A549 (cell line): ENCODE data around the gene TUBGCP5.

ENCODE experiments used
- BHLHE40 ChIP-seq: IDR thresholded peaks from 2 replicates; pipeline ENCODE4 v1.6.1; 2012; ENCODE audit warnings: low read depth, low read length, inconsistent platforms
- CHD2 ChIP-seq: fragments of 150-350 bp; IDR thresholded peaks from 2 replicates; pipeline ENCODE4 v1.6.1; 2014; ENCODE audit warnings: low read length; ENCODE audit not compliant: partially characterized antibody
- JUN ChIP-seq, 2 experiments: fragments of >200 bp; sonication (Bioruptor Twin); formaldehyde crosslinking; IDR thresholded peaks; 2 replicates in 1 of 2; 3 replicates in 1 of 2; pipeline ENCODE4 v1.6.1; 2016 to 2017
- MAX ChIP-seq: IDR thresholded peaks from 2 replicates; pipeline ENCODE4 v1.6.1; 2012
- MAZ ChIP-seq: fragments of 150-350 bp; IDR thresholded peaks from 2 replicates; pipeline ENCODE4 v1.6.1; 2014; ENCODE audit warnings: antibody characterized with exemption, low read depth, low read length, borderline replicate concordance
- MYC ChIP-seq: IDR thresholded peaks from 2 replicates; pipeline ENCODE4 v1.6.1; 2012; ENCODE audit warnings: mild to moderate bottlenecking, inconsistent platforms, low read length, improper control_type of control experiment, borderline replicate concordance
- POLR2A ChIP-seq: IDR thresholded peaks from 2 replicates; pipeline ENCODE4 v1.6.1; 2012; ENCODE audit warnings: mild to moderate bottlenecking, low read length
- RAD21 ChIP-seq, 2 experiments: fragments of >200 bp in 1 of 2; sonication (Bioruptor Twin) in 1 of 2; formaldehyde crosslinking in 1 of 2; IDR thresholded peaks in 1 of 2; conservative IDR thresholded peaks in 1 of 2; 2 replicates in 1 of 2; 3 replicates in 1 of 2; pipeline ENCODE4 v1.6.1; 2012 to 2018; ENCODE audit warnings: inconsistent platforms in 1 of 2
- RCOR1 ChIP-seq: fragments of 150-350 bp; IDR thresholded peaks from 2 replicates; pipeline ENCODE4 v1.6.1; 2014; ENCODE audit warnings: antibody characterized with exemption, low read length, low read depth
- RFX5 ChIP-seq: fragments of 450-650 bp; IDR thresholded peaks from 2 replicates; pipeline ENCODE4 v1.7.1; 2014; ENCODE audit warnings: antibody characterized with exemption, mild to moderate bottlenecking, moderate library complexity
- SREBF2 ChIP-seq: fragments of 450-650 bp; IDR thresholded peaks from 2 replicates; pipeline ENCODE4 v1.6.1; 2014; ENCODE audit warnings: mild to moderate bottlenecking, moderate library complexity
- USF2 ChIP-seq: fragments of 450-650 bp; IDR thresholded peaks from 2 replicates; pipeline ENCODE4 v1.6.1; 2014; ENCODE audit warnings: antibody characterized with exemption
- TF ChIP-seq, protein P1 (sequence below): fragments of >200 bp; sonication (Bioruptor Twin); formaldehyde crosslinking; IDR thresholded peaks from 3 replicates; pipeline ENCODE4 v1.5.1; 2016
- TF ChIP-seq, protein P2 (sequence below): IDR thresholded peaks from 2 replicates; pipeline ENCODE4 v1.6.1; 2012

- TF ChIP-seq POLR2A (no peak), JUN (IDR thresholded peaks at IDR 0.05) (no peak), MAZ (no peak), RAD21 (conservative IDR thresholded peaks at IDR 0.05 in 1 of 2, IDR thresholded peaks at IDR 0.05 in 1 of 2) (no peak), MYC (no peak), CHD2 (no peak), RFX5 (no peak), RCOR1 (no peak), BHLHE40 (no peak), MAX (no peak), SREBF2 (no peak), USF2 (no peak)
- TF ChIP-seq, protein P1, sequence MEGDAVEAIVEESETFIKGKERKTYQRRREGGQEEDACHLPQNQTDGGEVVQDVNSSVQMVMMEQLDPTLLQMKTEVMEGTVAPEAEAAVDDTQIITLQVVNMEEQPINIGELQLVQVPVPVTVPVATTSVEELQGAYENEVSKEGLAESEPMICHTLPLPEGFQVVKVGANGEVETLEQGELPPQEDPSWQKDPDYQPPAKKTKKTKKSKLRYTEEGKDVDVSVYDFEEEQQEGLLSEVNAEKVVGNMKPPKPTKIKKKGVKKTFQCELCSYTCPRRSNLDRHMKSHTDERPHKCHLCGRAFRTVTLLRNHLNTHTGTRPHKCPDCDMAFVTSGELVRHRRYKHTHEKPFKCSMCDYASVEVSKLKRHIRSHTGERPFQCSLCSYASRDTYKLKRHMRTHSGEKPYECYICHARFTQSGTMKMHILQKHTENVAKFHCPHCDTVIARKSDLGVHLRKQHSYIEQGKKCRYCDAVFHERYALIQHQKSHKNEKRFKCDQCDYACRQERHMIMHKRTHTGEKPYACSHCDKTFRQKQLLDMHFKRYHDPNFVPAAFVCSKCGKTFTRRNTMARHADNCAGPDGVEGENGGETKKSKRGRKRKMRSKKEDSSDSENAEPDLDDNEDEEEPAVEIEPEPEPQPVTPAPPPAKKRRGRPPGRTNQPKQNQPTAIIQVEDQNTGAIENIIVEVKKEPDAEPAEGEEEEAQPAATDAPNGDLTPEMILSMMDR = no peak
- TF ChIP-seq, protein P2, sequence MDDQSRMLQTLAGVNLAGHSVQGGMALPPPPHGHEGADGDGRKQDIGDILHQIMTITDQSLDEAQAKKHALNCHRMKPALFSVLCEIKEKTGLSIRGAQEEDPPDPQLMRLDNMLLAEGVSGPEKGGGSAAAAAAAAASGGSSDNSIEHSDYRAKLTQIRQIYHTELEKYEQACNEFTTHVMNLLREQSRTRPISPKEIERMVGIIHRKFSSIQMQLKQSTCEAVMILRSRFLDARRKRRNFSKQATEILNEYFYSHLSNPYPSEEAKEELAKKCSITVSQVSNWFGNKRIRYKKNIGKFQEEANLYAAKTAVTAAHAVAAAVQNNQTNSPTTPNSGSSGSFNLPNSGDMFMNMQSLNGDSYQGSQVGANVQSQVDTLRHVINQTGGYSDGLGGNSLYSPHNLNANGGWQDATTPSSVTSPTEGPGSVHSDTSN = no peak
Measured at GRCh38 chr15:22973987-22974386, 65.4 kb downstream of the TUBGCP5 start.
